Suppressor macrophage (primary cell): ENCODE results near the gene SESN3.
"Not testable (repeated sequence)": the region's sequence is repeated elsewhere in the genome, so short reads cannot be mapped to it uniquely, and the experiment has no call there.

Experiments used
- DNase-seq, 4 experiments: peaks; one replicate each; pipeline ENCODE4 v3.0.0-alpha.2; 2020 to 2022

The SESN3 gene

GRCh38 chr11:95150956-95151684 is 79.9 kb downstream of the SESN3 start:
- peak; percentile 87 to 94 (median 91) for DNase-seq

- DNase-seq, result no peak
These were observed 81.2 kb downstream of the SESN3 start for GRCh38 chr11:95149651-95150364.

- DNase-seq, result no peak
These were observed 82.1 kb downstream of the SESN3 start for GRCh38 chr11:95148938-95149337.

GRCh38 chr11:95148406-95148805 is 82.6 kb downstream of the SESN3 start:
- no peak for DNase-seq

GRCh38 chr11:95147364-95147905 is 83.6 kb downstream of the SESN3 start:
- peak; percentile 56 to 71 (median 63) for DNase-seq

GRCh38 chr11:95145430-95146060 is 85.5 kb downstream of the SESN3 start:
- DNase-seq, result no peak

GRCh38 chr11:95144313-95145235 is 86.4 kb downstream of the SESN3 start:
- no peak for DNase-seq

- no peak for DNase-seq
These were observed 87.8 kb downstream of the SESN3 start for GRCh38 chr11:95143106-95143681.

- no peak for DNase-seq
These were observed 88.6 kb downstream of the SESN3 start for GRCh38 chr11:95142431-95142830.

GRCh38 chr11:95140397-95141033 is 90.5 kb downstream of the SESN3 start:
- peak in 3 of 4 experiments; percentile 31 to 49 (median 38) for DNase-seq

GRCh38 chr11:95138448-95138847 is 92.6 kb downstream of the SESN3 start:
- peak in 3 of 4 experiments; percentile 24 to 47 (median 37) for DNase-seq

- no peak for DNase-seq
These were observed 93.7 kb downstream of the SESN3 start for GRCh38 chr11:95137299-95137698.

GRCh38 chr11:95136747-95137146 is 94.3 kb downstream of the SESN3 start:
- DNase-seq, result not testable (repeated sequence)

- DNase-seq, result no peak
These were observed 95.1 kb downstream of the SESN3 start for GRCh38 chr11:95135880-95136279.

GRCh38 chr11:95135155-95135554 is 95.8 kb downstream of the SESN3 start:
- DNase-seq, result no peak

GRCh38 chr11:95134491-95134890 is 96.5 kb downstream of the SESN3 start:
- no peak for DNase-seq

GRCh38 chr11:95132956-95133355 is 98.0 kb downstream of the SESN3 start:
- DNase-seq, result peak; percentile 73 to 86 (median 79)

- DNase-seq, result no peak
These were observed 102.4 kb downstream of the SESN3 start for GRCh38 chr11:95128602-95129001.

GRCh38 chr11:95123556-95123955 is 107.4 kb downstream of the SESN3 start:
- no peak for DNase-seq

- DNase-seq, result no peak
These were observed 109.3 kb downstream of the SESN3 start for GRCh38 chr11:95121698-95122097.

GRCh38 chr11:95119361-95120060 is 111.5 kb downstream of the SESN3 start:
- DNase-seq, result no peak
